Measurements from ENCODE around the gene DGCR8.

GRCh38 chr22:20114506-20115475 lies 34.8 kb downstream of the DGCR8 start:
- no peak for TF ChIP-seq CTCF (IDR thresholded peaks at IDR 0.05)
- no peak for TF ChIP-seq EP300 (IDR thresholded peaks at IDR 0.05)
- TF ChIP-seq POLR2A (IDR thresholded peaks at IDR 0.05): no peak
- TF ChIP-seq POLR2AphosphoS5 (IDR thresholded peaks at IDR 0.05): no peak
